Left hindlimb (tissue), 1 donor: ENCODE data around the gene APC.
"Not testable (repeated sequence)": the region's sequence is repeated elsewhere in the genome, so short reads cannot be mapped to it uniquely, and the experiment has no call there.

Experiments used
- DNase-seq: peaks from one replicate; pipeline ENCODE4 v3.0.0-alpha.2; 2018

Gene APC

GRCh38 chr5:112793201-112793600, 55.5 kb downstream of the APC start:
- no peak for DNase-seq

- no peak for DNase-seq
Measured at GRCh38 chr5:112794410-112794809, 56.7 kb downstream of the APC start.

- DNase-seq = no peak
Measured at GRCh38 chr5:112795342-112795741, 57.7 kb downstream of the APC start.

- DNase-seq = no peak
Measured at GRCh38 chr5:112795944-112796678, 58.4 kb downstream of the APC start.

GRCh38 chr5:112799661-112800060, 62.0 kb downstream of the APC start:
- DNase-seq = no peak

GRCh38 chr5:112800891-112801290, 63.2 kb downstream of the APC start:
- no peak for DNase-seq

- no peak for DNase-seq
Measured at GRCh38 chr5:112811023-112811422, 73.3 kb downstream of the APC start.

- no peak for DNase-seq
Measured at GRCh38 chr5:112812549-112812948, 74.9 kb downstream of the APC start.

GRCh38 chr5:112820246-112820645, 82.6 kb downstream of the APC start:
- no peak for DNase-seq

- DNase-seq = no peak
Measured at GRCh38 chr5:112822456-112822855, 84.8 kb downstream of the APC start.

GRCh38 chr5:112823181-112823580, 85.5 kb downstream of the APC start:
- DNase-seq = no peak

- no peak for DNase-seq
Measured at GRCh38 chr5:112823656-112824055, 86.0 kb downstream of the APC start.

- no peak for DNase-seq
Measured at GRCh38 chr5:112824197-112824596, 86.5 kb downstream of the APC start.

GRCh38 chr5:112830378-112830777, 92.7 kb downstream of the APC start:
- no peak for DNase-seq

GRCh38 chr5:112833971-112834370, 96.3 kb downstream of the APC start:
- DNase-seq = no peak

- DNase-seq = no peak
Measured at GRCh38 chr5:112844489-112844888, 106.8 kb downstream of the APC start.

GRCh38 chr5:112846556-112846955, 108.9 kb downstream of the APC start:
- DNase-seq = no peak

- no peak for DNase-seq
Measured at GRCh38 chr5:112847306-112847705, 109.6 kb downstream of the APC start.

GRCh38 chr5:112848116-112848811, 110.6 kb downstream of the APC start:
- DNase-seq = no peak

GRCh38 chr5:112849912-112850311, 112.2 kb downstream of the APC start:
- no peak for DNase-seq

GRCh38 chr5:112854651-112855050, 117.0 kb downstream of the APC start:
- no peak for DNase-seq

- DNase-seq = no peak
Measured at GRCh38 chr5:112857866-112858265, 120.2 kb downstream of the APC start.

GRCh38 chr5:112860571-112860928, 122.9 kb downstream of the APC start:
- not testable (repeated sequence) for DNase-seq

GRCh38 chr5:112860929-112861637, 123.4 kb downstream of the APC start, which contains the start of gene SRP19:
Gene SRP19, plus strand, starts transcription at chr5:112861287. Its CDS starts 90 bp downstream, at chr5:112861377.
- peak; percentile 96 for DNase-seq
